MM.1S (cell line): Measurements from ENCODE around the gene UBTD1.

Experiments
- DNase-seq: peaks from one replicate; pipeline ENCODE4 v3.0.0-alpha.2; 2015
- H2AFZ ChIP-seq: fragments of 300-600 bp; sonication (generic); 2 replicates; pipeline ENCODE4 v1.6.0; 2016; ENCODE audit warnings: antibody characterized with exemption, low read length
- H3F3A ChIP-seq: fragments of 300-600 bp; sonication (generic); 2 replicates; pipeline ENCODE4 v1.6.1; 2016; ENCODE audit warnings: mild to moderate bottlenecking, antibody characterized with exemption, low read length, moderate library complexity, mixed read lengths; ENCODE audit not compliant: insufficient read depth
- H3K27ac ChIP-seq: fragments of 300-600 bp; sonication (generic); 2 replicates; pipeline ENCODE4 v1.5.1; 2016; ENCODE audit warnings: mild to moderate bottlenecking, low read length
- H3K27me3 ChIP-seq: fragments of 300-600 bp; sonication (generic); replicated peaks from 2 replicates; pipeline ENCODE4 v1.6.0; 2016; ENCODE audit warnings: low read length; ENCODE audit not compliant: insufficient read depth
- H3K36me3 ChIP-seq: fragments of 300-600 bp; sonication (generic); replicated peaks from 2 replicates; pipeline ENCODE4 v1.6.1; 2016; ENCODE audit warnings: mild to moderate bottlenecking, low read length, mixed read lengths; ENCODE audit not compliant: insufficient read depth
- H3K4me1 ChIP-seq: fragments of 300-600 bp; sonication (generic); 2 replicates; pipeline ENCODE4 v1.6.1; 2016; ENCODE audit warnings: low read length, mixed read lengths
- H3K4me2 ChIP-seq: fragments of 300-600 bp; sonication (generic); 2 replicates; pipeline ENCODE4 v1.6.0; 2016; ENCODE audit warnings: low read depth, low read length
- H3K4me3 ChIP-seq: fragments of 300-600 bp; sonication (generic); 2 replicates; pipeline ENCODE4 v1.5.1; 2016; ENCODE audit warnings: low read length, mixed read lengths
- H3K79me2 ChIP-seq: fragments of 300-600 bp; sonication (generic); 2 replicates; pipeline ENCODE4 v1.6.1; 2016; ENCODE audit warnings: mixed run types, low read length, mixed read lengths
- H3K9ac ChIP-seq: fragments of 300-600 bp; sonication (generic); 2 replicates; pipeline ENCODE4 v1.6.1; 2016; ENCODE audit warnings: low read length, mixed read lengths
- H3K9me2 ChIP-seq: fragments of 300-600 bp; sonication (generic); replicated peaks from 2 replicates; pipeline ENCODE4 v1.6.1; 2016; ENCODE audit warnings: mild to moderate bottlenecking, low read length, mixed read lengths; ENCODE audit not compliant: insufficient read depth
- H3K9me3 ChIP-seq: fragments of 300-600 bp; sonication (generic); replicated peaks from 2 replicates; pipeline ENCODE4 v1.6.1; 2016; ENCODE audit warnings: mild to moderate bottlenecking, low read length, mixed read lengths; ENCODE audit not compliant: insufficient read depth
- H4K20me1 ChIP-seq: fragments of 300-600 bp; sonication (generic); 2 replicates; pipeline ENCODE4 v1.6.1; 2016; ENCODE audit warnings: mild to moderate bottlenecking, low read length, moderate library complexity, mixed read lengths; ENCODE audit not compliant: insufficient read depth
- EZH2 ChIP-seq: fragments of 300-600 bp; sonication (generic); optimal IDR thresholded peaks from 2 replicates; pipeline ENCODE3; 2017; ENCODE audit warnings: low read depth, mild to moderate bottlenecking, antibody characterized with exemption, low read length, mixed read lengths
- EZH2phosphoT487 ChIP-seq: fragments of 300-600 bp; sonication (generic); IDR thresholded peaks from 2 replicates; pipeline ENCODE4 v1.6.1; 2018; ENCODE audit warnings: antibody characterized with exemption, low read length
- TF ChIP-seq, protein P1 (sequence below): fragments of 300-600 bp; sonication (generic); IDR thresholded peaks from 2 replicates; pipeline ENCODE4 v1.5.1; 2016; ENCODE audit warnings: antibody characterized with exemption, low read length, mixed read lengths

UBTD1 gene

GRCh38 chr10:97514344-97514743 lies 15.6 kb downstream of the UBTD1 start:
- no peak for DNase-seq
- Histone ChIP-seq H2AFZ (no peak overlapping the region), H3K9me2 (no peaks in the 10 kb centered on the region), H3K79me2 (no peaks in the 10 kb centered on the region), H3K4me3 (no peak overlapping the region), H3K9me3 (no peaks in the 10 kb centered on the region), H3K27ac (no peak overlapping the region), H3K4me1 (no peaks in the 10 kb centered on the region), H4K20me1 (no peaks in the 10 kb centered on the region), H3K4me2 (no peak overlapping the region), H3F3A (no peaks in the 10 kb centered on the region), H3K9ac (no peak overlapping the region), H3K36me3 (no peaks in the 10 kb centered on the region), H3K27me3 (no peaks in the 10 kb centered on the region)
- TF ChIP-seq EZH2phosphoT487 (no peak), EZH2 (no peak)
- TF ChIP-seq, protein P1, sequence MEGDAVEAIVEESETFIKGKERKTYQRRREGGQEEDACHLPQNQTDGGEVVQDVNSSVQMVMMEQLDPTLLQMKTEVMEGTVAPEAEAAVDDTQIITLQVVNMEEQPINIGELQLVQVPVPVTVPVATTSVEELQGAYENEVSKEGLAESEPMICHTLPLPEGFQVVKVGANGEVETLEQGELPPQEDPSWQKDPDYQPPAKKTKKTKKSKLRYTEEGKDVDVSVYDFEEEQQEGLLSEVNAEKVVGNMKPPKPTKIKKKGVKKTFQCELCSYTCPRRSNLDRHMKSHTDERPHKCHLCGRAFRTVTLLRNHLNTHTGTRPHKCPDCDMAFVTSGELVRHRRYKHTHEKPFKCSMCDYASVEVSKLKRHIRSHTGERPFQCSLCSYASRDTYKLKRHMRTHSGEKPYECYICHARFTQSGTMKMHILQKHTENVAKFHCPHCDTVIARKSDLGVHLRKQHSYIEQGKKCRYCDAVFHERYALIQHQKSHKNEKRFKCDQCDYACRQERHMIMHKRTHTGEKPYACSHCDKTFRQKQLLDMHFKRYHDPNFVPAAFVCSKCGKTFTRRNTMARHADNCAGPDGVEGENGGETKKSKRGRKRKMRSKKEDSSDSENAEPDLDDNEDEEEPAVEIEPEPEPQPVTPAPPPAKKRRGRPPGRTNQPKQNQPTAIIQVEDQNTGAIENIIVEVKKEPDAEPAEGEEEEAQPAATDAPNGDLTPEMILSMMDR: no peak

- Histone ChIP-seq H4K20me1 (no peaks in the 10 kb centered on the region), H3F3A (no peaks in the 10 kb centered on the region), H3K9me2 (no peaks in the 10 kb centered on the region), H3K79me2 (no peaks in the 10 kb centered on the region), H3K36me3 (no peaks in the 10 kb centered on the region), H3K4me1 (no peaks in the 10 kb centered on the region), H3K4me3 (no peak overlapping the region), H3K9me3 (no peaks in the 10 kb centered on the region), H3K9ac (no peak overlapping the region), H3K27me3 (no peaks in the 10 kb centered on the region), H3K4me2 (no peak overlapping the region), H2AFZ (no peak overlapping the region), H3K27ac (no peak overlapping the region)
- no peak for TF ChIP-seq EZH2phosphoT487
- DNase-seq: no peak
These were observed 16.7 kb downstream of the UBTD1 start for GRCh38 chr10:97515271-97515978.

DNA sequence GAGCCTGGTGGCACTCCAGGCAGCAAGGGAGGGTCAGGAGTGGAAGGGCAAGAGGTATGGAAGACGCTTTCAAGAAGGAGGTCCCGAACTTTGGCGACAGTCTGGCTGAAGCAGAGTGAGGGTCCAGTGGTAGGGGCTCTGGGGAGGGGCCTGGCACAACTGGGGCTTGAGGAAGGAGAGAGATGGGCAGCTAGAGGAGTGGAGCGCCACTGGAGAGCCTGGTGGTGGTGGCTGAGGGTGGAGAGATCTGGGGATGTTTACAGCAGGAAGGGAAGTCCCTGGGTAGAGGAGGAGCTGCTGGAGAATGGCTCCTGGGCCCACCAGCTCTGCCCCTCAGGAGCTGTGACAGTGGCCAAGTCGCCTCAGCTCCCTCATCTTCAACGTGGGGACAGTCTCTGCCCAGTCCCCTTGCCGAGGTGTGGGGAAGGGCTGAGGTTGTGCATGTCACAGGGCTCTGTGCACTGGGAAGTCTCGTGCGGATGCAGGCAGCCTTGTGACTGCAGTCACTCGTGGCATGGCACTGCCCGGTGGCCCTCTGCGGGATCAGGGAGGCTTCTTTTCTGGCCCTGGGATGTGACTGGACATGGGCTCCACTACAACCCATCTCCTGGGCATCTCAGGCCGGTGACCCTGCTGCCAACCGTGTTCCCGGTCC lies 18.5 kb downstream of the UBTD1 start:
- H3K9ac ChIP-seq: no peak overlapping the region

More for the DNA sequence above, 18.5 kb downstream of the UBTD1 start:
- Histone ChIP-seq H3K27ac (no peak overlapping the region), H3K4me3 (no peak overlapping the region), H4K20me1 (no peaks in the 10 kb centered on the region), H3K4me1 (no peaks in the 10 kb centered on the region), H3K9me2 (no peaks in the 10 kb centered on the region), H2AFZ (no peak overlapping the region), H3K27me3 (no peaks in the 10 kb centered on the region), H3F3A (no peaks in the 10 kb centered on the region), H3K79me2 (no peaks in the 10 kb centered on the region), H3K36me3 (no peaks in the 10 kb centered on the region), H3K9me3 (no peaks in the 10 kb centered on the region), H3K4me2 (no peak overlapping the region)
- no peak for TF ChIP-seq EZH2
- TF ChIP-seq, protein P1: no peak
- no peak for TF ChIP-seq EZH2phosphoT487
- DNase-seq: no peak
